BE2C (cell line): ENCODE results near the gene NCAM2.
A peak's percentile ranks its signal among the peaks of the same experiment; 100 is the strongest.

Experiments
- DNase-seq: peaks from one replicate; pipeline ENCODE4 v3.0.0-alpha.2; 2020
- H3K27me3 ChIP-seq: fragments of 250-450 bp; sonication (Bioruptor Pico); 2 replicates; pipeline ENCODE4 v1.5.1; 2020; ENCODE audit warnings: mild to moderate bottlenecking
- H3K36me3 ChIP-seq: fragments of 250-450 bp; sonication (Bioruptor Pico); 2 replicates; pipeline ENCODE4 v1.5.1; 2020; ENCODE audit warnings: mild to moderate bottlenecking
- H3K4me1 ChIP-seq: fragments of 250-450 bp; sonication (Bioruptor Pico); 2 replicates; pipeline ENCODE4 v1.5.1; 2020
- H3K4me3 ChIP-seq: 2 replicates; pipeline ENCODE4 v1.5.1; 2011; ENCODE audit warnings: low read depth, low read length
- H3K9me3 ChIP-seq: fragments of 250-450 bp; sonication (Bioruptor Pico); 2 replicates; pipeline ENCODE4 v1.5.1; 2020
- TF ChIP-seq, protein P1 (sequence below): IDR thresholded peaks from 2 replicates; pipeline ENCODE4 v1.5.1; 2012; ENCODE audit warnings: mild to moderate bottlenecking, low read depth, low read length

The NCAM2 gene

DNA sequence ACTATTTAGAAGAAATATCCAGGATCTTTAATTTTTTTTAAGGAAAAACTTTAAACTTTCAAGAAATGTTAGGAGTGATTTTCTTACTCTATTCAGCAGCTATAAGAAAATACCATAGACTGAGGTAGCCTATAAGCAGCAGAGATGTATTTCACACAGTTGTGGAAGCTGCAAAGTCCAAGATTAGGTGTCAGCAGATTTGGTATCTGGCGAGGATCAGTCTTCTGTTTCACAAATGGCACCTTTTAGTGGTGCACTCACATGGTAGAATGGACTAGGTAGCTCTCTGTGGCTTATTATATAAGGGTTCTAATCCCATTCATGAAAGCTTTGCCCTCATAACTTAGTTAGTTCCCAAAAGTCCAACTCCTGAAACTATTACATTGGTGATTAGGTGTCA, 207.4 kb downstream of the NCAM2 start:
- no peaks in the 10 kb centered on the region for H3K9me3 ChIP-seq
- no peaks in the 10 kb centered on the region for H3K36me3 ChIP-seq
- H3K27me3 ChIP-seq = no peaks in the 10 kb centered on the region
- TF ChIP-seq, protein P1, sequence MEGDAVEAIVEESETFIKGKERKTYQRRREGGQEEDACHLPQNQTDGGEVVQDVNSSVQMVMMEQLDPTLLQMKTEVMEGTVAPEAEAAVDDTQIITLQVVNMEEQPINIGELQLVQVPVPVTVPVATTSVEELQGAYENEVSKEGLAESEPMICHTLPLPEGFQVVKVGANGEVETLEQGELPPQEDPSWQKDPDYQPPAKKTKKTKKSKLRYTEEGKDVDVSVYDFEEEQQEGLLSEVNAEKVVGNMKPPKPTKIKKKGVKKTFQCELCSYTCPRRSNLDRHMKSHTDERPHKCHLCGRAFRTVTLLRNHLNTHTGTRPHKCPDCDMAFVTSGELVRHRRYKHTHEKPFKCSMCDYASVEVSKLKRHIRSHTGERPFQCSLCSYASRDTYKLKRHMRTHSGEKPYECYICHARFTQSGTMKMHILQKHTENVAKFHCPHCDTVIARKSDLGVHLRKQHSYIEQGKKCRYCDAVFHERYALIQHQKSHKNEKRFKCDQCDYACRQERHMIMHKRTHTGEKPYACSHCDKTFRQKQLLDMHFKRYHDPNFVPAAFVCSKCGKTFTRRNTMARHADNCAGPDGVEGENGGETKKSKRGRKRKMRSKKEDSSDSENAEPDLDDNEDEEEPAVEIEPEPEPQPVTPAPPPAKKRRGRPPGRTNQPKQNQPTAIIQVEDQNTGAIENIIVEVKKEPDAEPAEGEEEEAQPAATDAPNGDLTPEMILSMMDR = no peak
- no peak overlapping the region for H3K4me3 ChIP-seq
- DNase-seq = no peak
- H3K4me1 ChIP-seq = peaks cover 7% of the 10 kb centered on the region; the same call in 1 of the 2 replicates

DNA sequence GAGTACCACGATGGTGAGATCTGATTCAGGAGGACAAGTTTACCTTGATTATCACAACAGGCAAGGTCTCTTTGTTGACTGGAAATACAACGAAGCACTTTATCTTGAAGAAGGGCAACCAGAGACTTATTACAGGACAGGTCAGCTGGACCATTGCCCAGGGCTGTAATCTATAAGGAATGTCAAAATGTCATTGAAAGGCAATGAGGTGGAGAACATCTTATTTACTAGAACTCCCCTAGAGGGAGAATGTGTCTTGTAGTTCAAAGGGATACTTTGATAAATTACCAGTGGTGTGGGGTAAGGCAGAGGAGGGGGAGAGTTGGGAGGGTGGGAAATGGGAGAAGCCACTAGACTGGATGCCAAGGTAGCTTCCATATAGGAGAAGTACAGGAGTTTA, 212.3 kb downstream of the NCAM2 start:
- no peaks in the 10 kb centered on the region for H3K27me3 ChIP-seq
- H3K36me3 ChIP-seq = no peaks in the 10 kb centered on the region
- TF ChIP-seq, protein P1 = no peak
- H3K4me3 ChIP-seq = no peak overlapping the region
- H3K9me3 ChIP-seq = no peaks in the 10 kb centered on the region; the same call in 1 of the 2 replicates
- no peak for DNase-seq
- H3K4me1 ChIP-seq = peaks cover 2% of the 10 kb centered on the region; the same call in 1 of the 2 replicates

DNA sequence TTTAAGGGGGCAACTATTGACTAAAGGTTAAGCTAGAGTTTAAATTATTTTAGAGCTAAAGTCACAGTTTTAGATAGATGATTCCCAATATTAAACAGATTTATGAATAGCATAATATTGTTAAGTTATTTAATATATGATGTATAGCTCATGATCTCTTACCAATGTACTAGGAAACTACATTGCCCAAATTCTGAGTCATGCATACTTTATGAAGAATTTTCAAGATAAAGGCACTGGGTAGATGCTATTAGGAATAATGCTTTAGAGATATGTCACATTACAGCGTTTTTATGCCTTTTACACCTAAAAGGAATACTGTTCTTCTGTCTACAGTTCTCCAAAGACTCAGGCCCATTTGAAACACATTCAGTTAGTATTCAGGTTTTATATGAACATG, 215.1 kb downstream of the NCAM2 start:
- Histone ChIP-seq H3K36me3 (no peaks in the 10 kb centered on the region), H3K4me3 (no peak overlapping the region), H3K4me1 (peaks cover 16% of the 10 kb centered on the region; the same call in 1 of the 2 replicates), H3K27me3 (no peaks in the 10 kb centered on the region), H3K9me3 (no peaks in the 10 kb centered on the region; the same call in 1 of the 2 replicates)
- TF ChIP-seq, protein P1 = no peak
- no peak for DNase-seq

DNA sequence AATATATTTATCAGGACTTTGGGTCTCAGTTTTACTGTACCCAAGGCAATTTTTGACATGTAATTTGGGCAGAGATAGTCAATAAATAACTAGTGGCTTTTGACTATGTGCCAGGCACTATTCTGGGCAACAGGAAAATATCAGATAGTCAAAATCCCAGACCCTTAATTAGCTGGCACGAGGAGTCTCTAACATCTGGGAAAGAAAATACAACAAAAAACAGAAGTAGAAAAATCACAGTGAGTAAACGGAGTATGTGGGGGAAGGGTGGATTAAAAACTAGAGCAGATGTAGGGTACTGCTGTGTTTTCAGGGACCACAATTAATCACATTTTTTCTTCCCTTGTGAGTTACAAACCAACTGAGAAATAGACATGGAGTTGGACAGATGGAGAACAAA, 217.8 kb downstream of the NCAM2 start:
- H3K9me3 ChIP-seq = no peaks in the 10 kb centered on the region; the same call in 1 of the 2 replicates
- H3K27me3 ChIP-seq = no peaks in the 10 kb centered on the region
- no peaks in the 10 kb centered on the region for H3K36me3 ChIP-seq
- H3K4me3 ChIP-seq = no peak overlapping the region
- TF ChIP-seq, protein P1 = no peak
- peak; percentile 28 for DNase-seq
- H3K4me1 ChIP-seq = peaks cover 16% of the 10 kb centered on the region; the same call in 1 of the 2 replicates

DNA sequence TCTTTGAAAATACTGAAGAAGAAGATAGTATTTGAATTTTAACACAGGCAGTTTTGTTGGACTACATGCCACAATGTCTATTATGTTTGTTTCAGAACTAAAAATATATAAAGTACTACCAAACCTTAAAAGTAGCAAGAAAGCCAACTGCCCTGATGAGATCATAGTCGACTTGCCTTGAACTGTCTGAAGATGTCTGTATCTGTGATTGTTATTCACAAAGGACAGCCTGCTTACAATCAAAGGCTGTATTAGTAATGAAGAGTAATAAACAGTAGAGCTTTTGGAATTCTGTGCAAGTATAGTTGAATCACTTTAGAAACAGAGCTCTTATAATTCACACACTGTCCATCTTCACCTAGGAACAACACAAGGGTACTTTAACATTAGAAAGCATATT, 228.3 kb downstream of the NCAM2 start:
- TF ChIP-seq, protein P1 = no peak
- Histone ChIP-seq H3K27me3 (no peaks in the 10 kb centered on the region), H3K4me1 (no peaks in the 10 kb centered on the region), H3K9me3 (no peaks in the 10 kb centered on the region), H3K4me3 (no peak overlapping the region), H3K36me3 (no peaks in the 10 kb centered on the region)
- no peak for DNase-seq

DNA sequence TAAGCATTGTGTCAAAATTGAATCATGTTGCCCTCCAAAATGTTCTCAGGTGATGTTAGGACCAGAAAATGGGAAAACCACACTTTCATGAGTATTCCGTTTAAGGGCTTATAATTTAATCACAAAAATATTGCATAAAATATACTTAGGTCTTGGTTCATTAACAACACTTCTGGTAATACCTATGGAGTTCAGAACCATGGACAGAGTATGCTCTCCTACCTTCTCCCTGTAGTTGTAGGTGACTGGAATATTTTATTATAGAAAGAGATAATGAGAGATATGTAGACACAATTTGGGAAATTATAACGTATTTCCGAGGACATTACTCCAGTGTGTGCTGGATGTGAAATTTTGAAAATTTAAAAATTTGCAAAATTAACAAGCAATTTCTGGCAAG, 232.5 kb downstream of the NCAM2 start:
- no peak for DNase-seq

More for the DNA sequence above, 232.5 kb downstream of the NCAM2 start:
- H3K4me3 ChIP-seq = no peak overlapping the region
- TF ChIP-seq, protein P1 = no peak
- no peaks in the 10 kb centered on the region for H3K9me3 ChIP-seq
- no peaks in the 10 kb centered on the region for H3K27me3 ChIP-seq
- H3K36me3 ChIP-seq = no peaks in the 10 kb centered on the region
- peaks cover 9% of the 10 kb centered on the region; the same call in 1 of the 2 replicates for H3K4me1 ChIP-seq
